Neural cell (in vitro differentiated cells): ENCODE measurements around the gene MCCD1.

ENCODE experiments used
- CTCF ChIP-seq: fragments of 450-650 bp; IDR thresholded peaks from 2 replicates; pipeline ENCODE4 v1.5.1; 2014; ENCODE audit warnings: antibody characterized with exemption, mild to moderate bottlenecking, moderate library complexity; ENCODE audit not compliant: poor library complexity, severe bottlenecking
- EP300 ChIP-seq: fragments of 450-650 bp; conservative IDR thresholded peaks from 2 replicates; pipeline ENCODE4 v1.6.1; 2014; ENCODE audit warnings: antibody characterized with exemption, mild to moderate bottlenecking, moderate library complexity; ENCODE audit not compliant: poor library complexity, severe bottlenecking
- EZH2 ChIP-seq: fragments of 200-600, 300-800 bp; shearing (Covaris generic), sonication (generic); IDR thresholded peaks from 2 replicates; pipeline ENCODE4 v1.6.1; 2014; ENCODE audit warnings: antibody characterized with exemption, low read length, borderline replicate concordance, mild to moderate bottlenecking; ENCODE audit not compliant: insufficient read depth, poor library complexity, severe bottlenecking
- MXI1 ChIP-seq: fragments of 450-650 bp; conservative IDR thresholded peaks from 2 replicates; pipeline ENCODE4 v1.6.1; 2014; ENCODE audit warnings: antibody characterized with exemption, mild to moderate bottlenecking; ENCODE audit not compliant: poor library complexity, severe bottlenecking
- RAD21 ChIP-seq: fragments of 450-650 bp; conservative IDR thresholded peaks from 2 replicates; pipeline ENCODE4 v1.6.1; 2014; ENCODE audit warnings: antibody characterized with exemption, mild to moderate bottlenecking, moderate library complexity
- REST ChIP-seq: IDR thresholded peaks from 2 replicates; pipeline ENCODE4 v1.6.1; 2012; ENCODE audit warnings: borderline replicate concordance
- SMC3 ChIP-seq: fragments of 450-650 bp; conservative IDR thresholded peaks from 2 replicates; pipeline ENCODE4 v1.6.1; 2014; ENCODE audit warnings: antibody characterized with exemption, mild to moderate bottlenecking, moderate library complexity; ENCODE audit not compliant: poor library complexity
- TAF1 ChIP-seq: IDR thresholded peaks from 2 replicates; pipeline ENCODE4 v1.6.1; 2012; ENCODE audit warnings: low read depth

- TF ChIP-seq EP300 (no peak), CTCF (no peak), EZH2 (no peak), REST (no peak), RAD21 (no peak), SMC3 (no peak), TAF1 (no peak), MXI1 (no peak)
These were observed 11.9 kb downstream of the MCCD1 start for GRCh38 chr6:31540640-31541039.
